Measurements from ENCODE around the gene KMT2E. TPM values are rescaled to one million over a fixed set of nuclear protein-coding genes. Genes with fewer than 3 reads are reported as not detected.
A peak's percentile ranks its signal among the peaks of the same experiment; 100 is the strongest.

The KMT2E gene, protein sequence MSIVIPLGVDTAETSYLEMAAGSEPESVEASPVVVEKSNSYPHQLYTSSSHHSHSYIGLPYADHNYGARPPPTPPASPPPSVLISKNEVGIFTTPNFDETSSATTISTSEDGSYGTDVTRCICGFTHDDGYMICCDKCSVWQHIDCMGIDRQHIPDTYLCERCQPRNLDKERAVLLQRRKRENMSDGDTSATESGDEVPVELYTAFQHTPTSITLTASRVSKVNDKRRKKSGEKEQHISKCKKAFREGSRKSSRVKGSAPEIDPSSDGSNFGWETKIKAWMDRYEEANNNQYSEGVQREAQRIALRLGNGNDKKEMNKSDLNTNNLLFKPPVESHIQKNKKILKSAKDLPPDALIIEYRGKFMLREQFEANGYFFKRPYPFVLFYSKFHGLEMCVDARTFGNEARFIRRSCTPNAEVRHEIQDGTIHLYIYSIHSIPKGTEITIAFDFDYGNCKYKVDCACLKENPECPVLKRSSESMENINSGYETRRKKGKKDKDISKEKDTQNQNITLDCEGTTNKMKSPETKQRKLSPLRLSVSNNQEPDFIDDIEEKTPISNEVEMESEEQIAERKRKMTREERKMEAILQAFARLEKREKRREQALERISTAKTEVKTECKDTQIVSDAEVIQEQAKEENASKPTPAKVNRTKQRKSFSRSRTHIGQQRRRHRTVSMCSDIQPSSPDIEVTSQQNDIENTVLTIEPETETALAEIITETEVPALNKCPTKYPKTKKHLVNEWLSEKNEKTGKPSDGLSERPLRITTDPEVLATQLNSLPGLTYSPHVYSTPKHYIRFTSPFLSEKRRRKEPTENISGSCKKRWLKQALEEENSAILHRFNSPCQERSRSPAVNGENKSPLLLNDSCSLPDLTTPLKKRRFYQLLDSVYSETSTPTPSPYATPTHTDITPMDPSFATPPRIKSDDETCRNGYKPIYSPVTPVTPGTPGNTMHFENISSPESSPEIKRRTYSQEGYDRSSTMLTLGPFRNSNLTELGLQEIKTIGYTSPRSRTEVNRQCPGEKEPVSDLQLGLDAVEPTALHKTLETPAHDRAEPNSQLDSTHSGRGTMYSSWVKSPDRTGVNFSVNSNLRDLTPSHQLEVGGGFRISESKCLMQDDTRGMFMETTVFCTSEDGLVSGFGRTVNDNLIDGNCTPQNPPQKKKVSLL (N-terminal part only)
- polyA plus RNA-seq (2011; rRNA removed) (4.4 and 8.0 TPM in 2 replicates), polyA minus RNA-seq (2011; rRNA and poly(A)+ RNA removed) (43.8 and 60.3 TPM in 2 replicates)

DNA sequence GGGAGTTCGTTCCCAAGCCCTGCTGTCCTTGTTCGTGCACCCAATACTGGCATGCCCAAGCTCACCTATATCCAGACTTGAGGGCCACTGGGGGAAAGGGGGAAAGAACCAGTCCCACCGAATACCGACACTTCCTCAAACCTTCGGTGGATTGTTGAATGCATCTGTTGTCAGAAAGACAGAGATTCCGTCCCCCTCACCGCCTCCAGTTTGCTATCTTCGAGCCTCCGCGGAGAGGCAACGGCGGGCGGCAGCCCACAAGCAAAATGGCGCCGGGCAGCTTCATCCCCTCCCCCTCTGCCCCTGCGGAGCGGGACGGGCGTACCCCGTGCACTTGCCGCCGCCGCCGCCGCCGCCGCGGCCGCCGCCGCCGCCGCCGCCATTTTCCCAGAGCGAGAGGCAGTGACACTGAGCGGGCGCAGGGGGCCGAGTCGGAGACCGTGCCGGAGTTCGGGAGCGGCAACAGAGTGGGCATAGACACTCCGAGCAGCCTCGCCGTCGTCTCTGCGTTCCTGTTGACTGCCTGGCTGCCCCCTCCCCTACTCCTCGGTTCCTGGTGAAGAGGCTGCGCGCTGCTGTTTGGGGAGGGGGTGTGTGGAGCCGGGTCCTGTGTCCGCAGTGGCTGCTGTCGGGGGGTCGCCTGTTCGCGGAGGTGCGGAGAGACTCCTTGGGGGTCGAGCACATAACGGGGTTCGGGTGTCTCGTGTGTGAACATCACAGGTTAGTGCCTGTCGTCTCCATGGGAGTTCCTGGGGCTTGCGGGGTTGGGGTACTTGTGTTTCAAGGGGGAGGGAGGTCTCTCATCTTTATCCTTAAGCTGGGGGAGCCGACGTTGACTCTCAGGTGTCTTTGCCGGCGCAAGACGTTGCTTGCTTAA, at the start of gene KMT2E:
Gene KMT2E, plus strand, starts transcription at position 390 of the 877 bp plus-strand sequence. CDS start 26,748 bp downstream, outside the sequence.
- H3K4me3 ChIP-seq (ENCODE audit: low read depth, low read length): peak within 1 kb of the TSS; percentile 80
- H3K27me3 ChIP-seq (ENCODE audit: control insufficient read depth, insufficient read depth, low read length): no peaks in the 10 kb centered on the region
- DNase-seq (ENCODE audit: low read depth): no peak
- POLR2A ChIA-PET: interaction anchor here (0.6 to 1.6 kb wide), 5 partner anchors 11 to 133 kb away, joined by 4 to 9 read pairs (median 5); no protein-coding TSS in a partner anchor
- H3K36me3 ChIP-seq (ENCODE audit: control insufficient read depth, insufficient read depth, low read length): no peaks in the 10 kb centered on the region; the same call in 1 of the 2 replicates
- CTCF ChIA-PET: interaction anchor here (0.7 to 3.2 kb wide), 11 partner anchors 11 to 1058 kb away, joined by 3 to 12 read pairs (median 4); no protein-coding TSS in a partner anchor
- TF ChIP-seq, protein P1, sequence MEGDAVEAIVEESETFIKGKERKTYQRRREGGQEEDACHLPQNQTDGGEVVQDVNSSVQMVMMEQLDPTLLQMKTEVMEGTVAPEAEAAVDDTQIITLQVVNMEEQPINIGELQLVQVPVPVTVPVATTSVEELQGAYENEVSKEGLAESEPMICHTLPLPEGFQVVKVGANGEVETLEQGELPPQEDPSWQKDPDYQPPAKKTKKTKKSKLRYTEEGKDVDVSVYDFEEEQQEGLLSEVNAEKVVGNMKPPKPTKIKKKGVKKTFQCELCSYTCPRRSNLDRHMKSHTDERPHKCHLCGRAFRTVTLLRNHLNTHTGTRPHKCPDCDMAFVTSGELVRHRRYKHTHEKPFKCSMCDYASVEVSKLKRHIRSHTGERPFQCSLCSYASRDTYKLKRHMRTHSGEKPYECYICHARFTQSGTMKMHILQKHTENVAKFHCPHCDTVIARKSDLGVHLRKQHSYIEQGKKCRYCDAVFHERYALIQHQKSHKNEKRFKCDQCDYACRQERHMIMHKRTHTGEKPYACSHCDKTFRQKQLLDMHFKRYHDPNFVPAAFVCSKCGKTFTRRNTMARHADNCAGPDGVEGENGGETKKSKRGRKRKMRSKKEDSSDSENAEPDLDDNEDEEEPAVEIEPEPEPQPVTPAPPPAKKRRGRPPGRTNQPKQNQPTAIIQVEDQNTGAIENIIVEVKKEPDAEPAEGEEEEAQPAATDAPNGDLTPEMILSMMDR (IDR thresholded peaks at IDR 0.05; ENCODE audit: insufficient read depth, low read depth, low read length): peak; percentile 12; the same call in 1 of the 2 replicates

DNA sequence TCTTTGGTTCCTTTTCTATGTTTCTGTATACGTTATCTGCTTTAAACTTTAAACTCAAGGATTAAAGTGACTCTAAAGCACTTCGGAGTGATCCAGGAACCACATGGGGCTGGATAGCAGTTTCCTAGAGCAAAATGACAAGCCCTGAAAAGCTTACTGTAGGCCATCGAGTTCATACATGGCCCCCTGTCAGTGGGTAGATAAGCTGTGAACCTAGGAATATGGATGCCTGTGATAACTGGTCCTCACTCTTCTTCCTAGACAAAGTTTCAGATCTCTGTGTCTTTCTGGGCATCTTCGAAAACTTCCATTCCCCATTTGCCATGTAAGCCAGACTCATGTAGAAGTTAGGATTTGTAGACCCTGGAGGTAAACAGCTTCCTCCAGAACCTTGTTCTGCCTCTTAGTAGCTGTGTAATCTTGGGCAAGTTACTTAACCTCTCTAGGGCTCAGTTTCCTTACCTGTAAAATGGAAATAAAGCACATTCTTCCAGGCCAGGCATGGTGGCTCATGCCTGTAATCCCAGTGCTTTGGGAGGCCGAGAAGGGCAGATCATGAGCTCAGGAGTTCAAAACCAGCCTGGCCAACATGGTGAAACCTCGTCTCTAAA, 49.3 kb upstream of the KMT2E start:
- H3K27me3 ChIP-seq (ENCODE audit: control insufficient read depth, insufficient read depth, low read length): no peaks in the 10 kb centered on the region
- DNase-seq (ENCODE audit: low read depth): no peak
- CTCF ChIA-PET: no interaction called here
- no peak overlapping the region for H3K4me3 ChIP-seq (ENCODE audit: low read depth, low read length)
- TF ChIP-seq, protein P1 (IDR thresholded peaks at IDR 0.05; ENCODE audit: insufficient read depth, low read depth, low read length): no peak
- H3K36me3 ChIP-seq (ENCODE audit: control insufficient read depth, insufficient read depth, low read length): no peaks in the 10 kb centered on the region
- POLR2A ChIA-PET: no interaction called here

DNA sequence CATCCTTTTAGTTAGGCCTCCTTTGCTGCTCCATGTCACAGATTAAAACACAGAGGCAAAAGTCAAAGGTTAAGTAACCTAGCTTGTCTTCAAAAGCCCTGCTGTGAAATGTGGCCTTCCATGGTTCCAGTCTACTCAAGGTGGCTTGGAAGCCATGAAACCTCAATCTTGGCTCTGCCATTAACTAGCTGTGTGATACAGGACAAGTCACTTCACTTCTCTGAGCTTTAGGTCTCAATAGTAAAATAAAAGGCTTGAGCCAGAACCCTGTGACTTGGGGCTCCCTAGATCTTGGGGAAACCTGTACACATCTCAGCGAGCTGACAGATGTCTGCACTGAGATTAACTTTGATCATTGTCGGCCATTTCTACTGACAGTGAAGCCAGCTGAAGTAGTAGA, 48.0 kb upstream of the KMT2E start:
- Histone ChIP-seq H3K27me3 (ENCODE audit: control insufficient read depth, insufficient read depth, low read length) (no peaks in the 10 kb centered on the region), H3K4me3 (ENCODE audit: low read depth, low read length) (no peak overlapping the region), H3K36me3 (ENCODE audit: control insufficient read depth, insufficient read depth, low read length) (no peaks in the 10 kb centered on the region)
- ChIA-PET POLR2A (no interaction called here), CTCF (interaction anchor here (0.6 kb wide), 1 partner anchor 87 kb away, joined by 3 read pairs; no protein-coding TSS in a partner anchor)
- DNase-seq (ENCODE audit: low read depth): no peak
- TF ChIP-seq, protein P1 (IDR thresholded peaks at IDR 0.05; ENCODE audit: insufficient read depth, low read depth, low read length): no peak

DNA sequence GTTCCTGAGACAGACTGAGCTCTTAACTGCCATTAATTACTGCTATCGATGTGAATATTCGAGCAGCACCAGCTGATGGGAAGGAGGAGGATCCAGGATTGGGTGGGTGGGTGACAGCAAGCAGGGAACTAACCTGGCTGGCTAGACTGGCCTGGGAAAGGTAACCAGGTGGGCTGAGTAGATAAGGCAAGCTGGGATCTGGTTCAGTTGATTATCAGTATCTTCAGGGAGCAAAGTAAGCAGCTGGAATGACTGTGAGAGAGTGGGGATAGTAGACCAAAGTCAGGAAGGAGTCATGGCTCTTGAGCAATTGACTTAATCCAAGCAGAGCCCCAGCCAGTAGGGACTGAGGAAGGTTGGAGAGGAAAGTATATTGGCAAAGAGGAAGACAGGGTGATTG, 46.9 kb upstream of the KMT2E start:
- POLR2A ChIA-PET: no interaction called here
- no peak for DNase-seq (ENCODE audit: low read depth)
- TF ChIP-seq, protein P1 (IDR thresholded peaks at IDR 0.05; ENCODE audit: insufficient read depth, low read depth, low read length): no peak

More for the DNA sequence above, 46.9 kb upstream of the KMT2E start:
- H3K27me3 ChIP-seq (ENCODE audit: control insufficient read depth, insufficient read depth, low read length): no peaks in the 10 kb centered on the region
- no peak overlapping the region for H3K4me3 ChIP-seq (ENCODE audit: low read depth, low read length)
- CTCF ChIA-PET: interaction anchor here (0.6 to 1.7 kb wide), 2 partner anchors 14 to 63 kb away, joined by 3 to 7 read pairs; no protein-coding TSS in a partner anchor
- H3K36me3 ChIP-seq (ENCODE audit: control insufficient read depth, insufficient read depth, low read length): no peaks in the 10 kb centered on the region

Measured in BJ (cell line).